ENCODE data around the gene ALG12.

ALG12 gene

GRCh38 chr22:49911881-49912625, 6.2 kb downstream of the ALG12 start:
- no peak for DNase-seq (ENCODE audit: low read depth in 2 of 2)

- no peak for DNase-seq (ENCODE audit: low read depth in 2 of 2)
These were observed 7.7 kb downstream of the ALG12 start for GRCh38 chr22:49910229-49911155.

GRCh38 chr22:49909476-49910205, 8.6 kb downstream of the ALG12 start:
- no peak for DNase-seq (ENCODE audit: low read depth in 2 of 2)

GRCh38 chr22:49907807-49908206, 10.4 kb downstream of the ALG12 start:
- DNase-seq (ENCODE audit: low read depth in 2 of 2): no peak

GRCh38 chr22:49906799-49907290, 11.4 kb downstream of the ALG12 start:
- no peak for DNase-seq (ENCODE audit: low read depth in 2 of 2)

- DNase-seq (ENCODE audit: low read depth in 2 of 2): no peak
These were observed 12.0 kb downstream of the ALG12 start for GRCh38 chr22:49906071-49906798.

- DNase-seq (ENCODE audit: low read depth in 2 of 2): no peak
These were observed 12.8 kb downstream of the ALG12 start for GRCh38 chr22:49905465-49905864.

GRCh38 chr22:49904040-49904369, 14.2 kb downstream of the ALG12 start:
- no peak for DNase-seq (ENCODE audit: low read depth in 2 of 2)

- DNase-seq (ENCODE audit: low read depth in 2 of 2): no peak
These were observed 14.8 kb downstream of the ALG12 start for GRCh38 chr22:49903322-49904039.

GRCh38 chr22:49901457-49901856, 16.8 kb downstream of the ALG12 start:
- no peak for DNase-seq (ENCODE audit: low read depth in 2 of 2)

GRCh38 chr22:49900441-49901230, 17.6 kb downstream of the ALG12 start:
- DNase-seq (ENCODE audit: low read depth in 2 of 2): no peak

- no peak for DNase-seq (ENCODE audit: low read depth in 2 of 2)
These were observed 18.7 kb downstream of the ALG12 start for GRCh38 chr22:49899530-49899929.

- DNase-seq (ENCODE audit: low read depth in 2 of 2): no peak
These were observed 21.1 kb downstream of the ALG12 start for GRCh38 chr22:49897015-49897684.

- no peak for DNase-seq (ENCODE audit: low read depth in 2 of 2)
These were observed 22.0 kb downstream of the ALG12 start for GRCh38 chr22:49896201-49896600.

- DNase-seq (ENCODE audit: low read depth in 2 of 2): no peak
These were observed 23.8 kb downstream of the ALG12 start for GRCh38 chr22:49894322-49895054.

GRCh38 chr22:49893025-49893424, 25.2 kb downstream of the ALG12 start:
- DNase-seq (ENCODE audit: low read depth in 2 of 2): no peak

- no peak for DNase-seq (ENCODE audit: low read depth in 2 of 2)
These were observed 25.9 kb downstream of the ALG12 start for GRCh38 chr22:49892226-49892899.

GRCh38 chr22:49889071-49889470, 29.2 kb downstream of the ALG12 start:
- DNase-seq (ENCODE audit: low read depth in 2 of 2): no peak
